Placental pericyte (primary cell): ENCODE measurements around the gene CRNKL1. TPM values are rescaled to one million over a fixed set of nuclear protein-coding genes. Genes with fewer than 3 reads are reported as not detected.

Source experiments
- total RNA-seq: library from RNA; depleted of rRNA; stranded (reverse); fragments of >200 nt; gene quantifications from 2 replicates; pipeline ENCODE4 v1.2.3, GENCODE V29; 2012

Gene CRNKL1
- total RNA-seq = 25.5 and 26.5 TPM in 2 replicates

GRCh38 chr20:20052074-20052970 is at the start of gene CRNKL1, which contains the start of gene CFAP61:
CRNKL1 (minus strand) TSS chr20:20052466; CDS start chr20:20052342, 124 bp downstream.
CFAP61 (plus strand) TSS chr20:20052532; CDS start chr20:20056654, 4,122 bp downstream.

DNA sequence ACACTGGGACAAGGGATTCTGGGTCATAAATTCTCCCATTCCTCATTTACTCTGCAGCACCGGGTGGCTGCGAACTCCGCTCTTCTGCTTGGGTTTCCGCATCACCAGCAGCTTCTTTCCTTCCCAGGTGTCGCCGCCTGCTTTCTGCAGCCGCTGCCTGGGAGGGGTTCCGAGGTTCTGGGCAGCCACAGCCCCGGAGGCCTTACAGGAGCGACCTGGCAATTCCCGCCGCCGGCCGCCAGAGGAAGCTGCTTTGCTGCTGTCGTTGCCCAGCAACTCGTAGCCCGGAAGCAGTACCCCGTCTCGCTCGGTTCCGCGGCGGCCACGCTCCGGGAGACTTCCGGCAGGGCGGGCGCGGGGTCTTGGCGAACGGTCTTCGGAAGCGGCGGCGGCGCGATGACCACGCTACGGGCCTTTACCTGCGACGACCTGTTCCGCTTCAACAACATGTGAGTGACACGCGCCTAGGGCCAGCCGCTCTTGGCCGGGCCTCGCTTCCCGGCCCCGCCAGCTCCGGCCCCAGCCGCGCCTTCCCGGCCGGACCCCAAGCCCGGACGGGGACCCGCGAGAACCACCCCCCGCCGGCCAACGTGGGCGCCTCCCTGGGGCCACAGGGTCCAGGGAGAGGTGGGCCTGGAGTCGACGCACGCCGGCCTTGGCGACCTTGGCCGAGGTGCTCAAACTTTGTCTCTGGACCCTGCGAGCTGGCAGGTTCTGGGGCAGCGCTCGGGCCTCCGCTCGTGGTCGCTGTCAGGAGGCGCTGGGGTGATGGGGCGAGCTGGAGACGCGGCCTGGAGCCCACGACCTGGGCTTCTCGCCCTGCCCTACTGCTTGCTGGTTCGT is 35.0 kb downstream of the CRNKL1 start, which contains the start of gene NAA20:
Gene NAA20, plus strand, starts transcription at position 362 of the 843 bp plus-strand sequence. Its CDS starts 35 bp downstream, at position 397.

Other genes starting within 250 kb of the CRNKL1 start
- 26.9 and 30.4 TPM in 2 replicates for gene NAA20, start 35.1 kb downstream of the CRNKL1 start, total RNA-seq
- gene CFAP61, start 66 bp upstream of the CRNKL1 start, total RNA-seq = not detected in 2 replicates